ENCODE measurements around the gene OR51L1.
"Not testable (repeated sequence)": the region's sequence is repeated elsewhere in the genome, so short reads cannot be mapped to it uniquely, and the experiment has no call there.

The OR51L1 gene

DNA sequence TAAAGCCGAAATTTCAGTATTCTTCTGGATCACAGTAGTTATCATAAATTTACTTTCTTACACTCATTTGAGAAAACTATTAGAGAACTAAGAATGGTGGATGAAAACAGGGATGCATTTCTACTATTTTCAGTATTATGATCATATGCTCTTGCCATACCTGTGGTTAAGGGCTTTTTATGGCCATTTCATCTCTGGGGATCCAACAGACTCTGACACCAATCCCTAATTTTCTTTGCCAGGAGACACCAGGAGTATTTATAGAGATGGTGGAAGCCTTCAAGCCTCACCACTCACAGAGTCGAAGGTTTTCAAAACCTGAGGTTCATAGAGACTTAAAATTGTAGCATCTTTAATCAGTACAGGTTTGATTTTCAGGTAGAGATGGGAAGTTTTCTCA, at the start of gene OR51L1:
Gene OR51L1, plus strand, starts transcription at position 301 of the 400 bp plus-strand sequence. CDS start 4,132 bp downstream, outside the sequence.
- DNase-seq (ENCODE audit: low spot score): no peak

DNA sequence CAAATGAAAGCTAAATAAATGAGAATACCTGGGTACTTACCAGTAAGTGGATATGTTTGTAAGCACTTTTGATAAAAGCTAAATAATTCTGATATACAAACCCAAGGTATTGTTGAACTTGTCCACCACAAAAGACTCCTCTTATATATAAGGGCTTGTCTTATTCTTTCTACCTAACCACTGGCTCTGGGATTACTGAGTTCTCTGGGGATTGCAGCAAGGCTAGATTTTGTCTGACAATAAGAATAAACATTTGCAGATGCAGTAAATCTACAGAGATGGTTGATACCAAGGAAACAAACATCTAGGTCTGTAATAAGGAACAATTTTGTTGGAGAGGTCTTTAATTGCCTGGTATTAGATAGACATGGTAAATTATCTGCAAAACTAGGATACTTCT, 47.1 kb upstream of the OR51L1 start, which contains the start of gene OR51A4:
Gene OR51A4, minus strand, starts transcription at position 101 of the 400 bp plus-strand sequence. CDS start 505 bp downstream, outside the sequence.
- no peak for DNase-seq (ENCODE audit: low spot score)

GRCh38 chr11:4955613-4956012, 39.0 kb upstream of the OR51L1 start, which contains the start of gene OR51A2:
TSS of gene OR51A2 (minus strand) at chr11:4955713. CDS start at chr11:4955713, 0 bp downstream.
- not testable (repeated sequence) for DNase-seq (ENCODE audit: low spot score)

DNA sequence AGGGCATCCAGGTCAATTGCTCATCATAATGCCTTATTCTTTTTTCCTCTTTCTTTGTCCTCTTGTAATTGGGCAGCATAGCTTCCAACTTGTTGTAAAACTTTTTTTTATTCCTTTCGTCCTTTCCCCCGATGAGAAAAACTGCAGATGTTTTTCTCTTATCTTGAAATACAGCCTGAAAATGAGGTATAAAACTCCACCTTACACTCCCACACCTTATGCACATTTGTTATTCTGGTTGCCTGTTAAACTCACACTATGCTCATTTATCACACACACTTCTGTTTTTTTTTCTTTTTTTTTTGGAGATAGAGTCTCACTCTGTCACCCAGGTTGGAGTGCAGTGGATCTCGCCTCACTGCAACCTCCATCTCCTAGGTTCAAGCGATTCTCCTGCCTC, 37.3 kb upstream of the OR51L1 start:
- no peak for DNase-seq (ENCODE audit: low spot score)

GRCh38 chr11:4960877-4961276, 33.8 kb upstream of the OR51L1 start:
- DNase-seq (ENCODE audit: low spot score): no peak

DNA sequence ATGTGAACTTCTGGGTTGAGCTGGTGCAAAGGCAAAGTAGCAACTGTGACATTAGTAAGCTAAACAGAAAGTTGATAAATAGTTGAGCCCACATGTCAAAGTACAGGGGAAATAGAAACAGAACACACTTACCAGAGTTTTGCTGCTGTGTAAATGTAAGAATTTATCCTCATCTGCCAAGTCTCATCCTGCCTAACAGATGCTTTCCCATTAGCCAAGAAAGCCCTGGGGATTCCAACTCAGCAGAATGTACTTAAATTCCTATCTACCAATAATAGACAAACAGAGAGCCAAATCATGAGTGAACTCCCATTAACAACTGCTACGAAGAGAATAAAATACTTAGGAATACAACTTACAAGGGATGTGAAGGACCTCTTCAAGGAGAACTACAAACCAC, 31.8 kb upstream of the OR51L1 start:
- no peak for DNase-seq (ENCODE audit: low spot score)

- peak; percentile 76 for DNase-seq (ENCODE audit: low spot score)
Observed at GRCh38 chr11:4975436-4975835, 19.2 kb upstream of the OR51L1 start.

GRCh38 chr11:4979036-4979435, 15.6 kb upstream of the OR51L1 start:
- DNase-seq (ENCODE audit: low spot score): no peak

DNA sequence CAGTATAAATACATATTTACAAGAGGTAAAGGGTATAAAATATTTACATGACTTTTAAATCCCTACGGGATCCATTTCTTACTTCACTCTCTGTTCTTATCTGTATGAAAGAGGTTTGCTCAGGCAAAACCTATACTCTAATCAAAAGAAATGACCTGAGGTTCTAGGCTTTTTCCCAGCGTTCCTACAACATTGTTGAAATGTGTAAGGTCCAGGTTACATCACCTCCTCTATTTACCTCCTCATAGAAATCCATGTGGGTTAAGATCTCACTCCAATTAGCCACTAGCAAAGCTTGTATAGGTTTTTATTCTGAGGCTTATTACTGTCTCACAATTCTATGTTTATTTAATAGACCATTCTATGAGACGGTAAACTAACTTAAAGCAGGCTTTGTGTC, 12.0 kb upstream of the OR51L1 start:
- DNase-seq (ENCODE audit: low spot score): no peak

- DNase-seq (ENCODE audit: low spot score): peak; percentile 89
Observed at GRCh38 chr11:4983841-4984240, 10.8 kb upstream of the OR51L1 start.

DNA sequence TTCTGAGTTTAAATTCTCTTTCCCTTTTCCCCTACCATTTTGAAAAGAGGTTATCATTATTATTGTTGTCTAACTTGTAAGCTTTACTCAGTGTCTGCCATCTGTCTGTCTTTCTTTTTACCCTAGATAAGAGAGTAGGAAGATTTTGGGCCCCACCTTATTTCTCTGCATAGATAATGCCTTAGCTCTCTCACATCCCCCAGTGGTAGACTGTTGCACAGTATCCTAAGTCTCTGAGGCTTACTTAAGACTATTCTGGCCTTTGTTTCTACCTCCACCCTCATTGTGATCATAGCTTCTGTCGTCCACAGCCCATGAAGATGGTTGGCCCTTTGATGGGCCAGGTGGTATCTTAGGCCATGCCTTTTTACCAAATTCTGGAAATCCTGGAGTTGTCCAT, 3.6 kb upstream of the OR51L1 start:
- DNase-seq (ENCODE audit: low spot score): no peak

DNA sequence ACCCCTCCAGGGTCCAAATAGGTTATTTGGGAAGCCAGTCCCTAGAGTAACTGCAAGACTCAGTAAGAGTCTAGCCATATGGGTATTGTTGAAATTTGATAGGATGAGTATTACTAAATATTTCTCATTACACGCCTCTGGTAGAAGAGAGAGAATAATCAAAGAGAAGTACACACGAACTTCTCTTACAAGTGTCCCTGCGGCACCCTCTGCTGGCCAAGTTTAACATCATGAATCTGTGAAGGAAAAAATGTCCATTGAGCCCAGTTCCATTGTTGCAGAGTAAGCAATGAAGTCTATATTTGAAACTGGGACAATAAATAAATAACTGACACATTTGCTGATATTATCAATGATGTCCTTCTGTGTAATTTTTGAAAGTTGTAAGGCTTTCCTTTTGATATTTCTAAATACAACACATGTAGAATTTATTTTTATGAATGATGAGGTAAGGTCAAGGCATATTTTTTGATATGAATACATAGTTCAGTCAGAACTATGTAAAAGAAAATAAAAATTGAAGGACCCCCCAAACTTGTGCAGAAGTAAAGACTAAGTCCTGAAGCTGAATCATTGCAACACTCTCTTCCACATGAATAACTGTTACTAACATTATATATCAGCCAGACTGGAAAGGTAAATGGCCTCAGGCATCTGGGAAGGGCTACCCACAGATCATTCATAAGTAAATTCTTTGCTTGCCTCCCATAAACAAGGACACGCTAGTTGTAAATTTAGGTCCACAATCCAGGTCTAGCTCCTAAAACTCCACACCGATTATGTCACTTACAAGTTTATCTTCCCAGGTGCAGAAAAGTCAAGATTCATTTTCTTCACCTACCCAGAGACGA, 10.0 kb downstream of the OR51L1 start:
- peak; percentile 66 for DNase-seq (ENCODE audit: low spot score)

- peak; percentile 6 for DNase-seq (ENCODE audit: low spot score)
Observed at GRCh38 chr11:5007561-5007960, 12.9 kb downstream of the OR51L1 start.

- DNase-seq (ENCODE audit: low spot score): no peak
Observed at GRCh38 chr11:5011254-5011653, 16.6 kb downstream of the OR51L1 start.

GRCh38 chr11:5013012-5013411, 18.4 kb downstream of the OR51L1 start:
- DNase-seq (ENCODE audit: low spot score): no peak

DNA sequence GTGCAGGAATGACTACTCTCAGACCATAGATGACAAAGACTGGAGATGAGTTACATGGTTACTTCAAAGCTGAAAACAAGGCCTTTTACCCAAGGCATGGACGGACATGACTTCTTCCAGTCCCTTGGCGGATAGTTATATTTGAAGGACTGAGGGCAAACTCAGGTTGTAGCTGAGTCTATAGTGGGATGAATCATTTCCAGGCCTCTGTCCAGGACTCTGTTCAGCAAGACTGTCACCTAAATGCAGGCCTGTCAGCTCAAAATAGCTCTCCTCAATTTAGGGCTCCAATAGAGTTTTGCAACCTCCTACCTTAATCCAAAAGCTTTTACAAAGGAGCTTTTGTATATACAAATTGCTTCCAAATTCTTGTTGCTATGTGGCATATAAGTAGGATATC, 27.3 kb downstream of the OR51L1 start:
- DNase-seq (ENCODE audit: low spot score): no peak

DNA sequence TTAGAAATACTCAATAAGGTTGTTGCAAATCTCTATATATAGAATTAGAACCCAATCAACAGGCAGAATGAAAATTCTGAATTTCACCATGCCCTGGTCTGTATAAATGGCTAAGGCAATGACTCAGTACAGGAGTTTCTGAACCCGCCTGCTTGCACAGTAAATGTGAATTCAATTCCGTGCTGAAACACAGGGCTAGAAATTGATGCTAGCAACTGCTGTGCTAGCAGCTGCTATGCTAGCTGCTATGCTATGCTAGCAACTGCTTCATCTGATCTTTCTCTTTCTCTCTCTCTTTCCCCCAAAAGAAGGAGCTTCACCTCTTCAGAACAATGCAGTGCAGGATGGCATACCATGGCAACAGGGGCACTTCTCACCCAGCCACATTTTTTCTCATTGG, 42.0 kb downstream of the OR51L1 start:
- no peak for DNase-seq (ENCODE audit: low spot score)

DNA sequence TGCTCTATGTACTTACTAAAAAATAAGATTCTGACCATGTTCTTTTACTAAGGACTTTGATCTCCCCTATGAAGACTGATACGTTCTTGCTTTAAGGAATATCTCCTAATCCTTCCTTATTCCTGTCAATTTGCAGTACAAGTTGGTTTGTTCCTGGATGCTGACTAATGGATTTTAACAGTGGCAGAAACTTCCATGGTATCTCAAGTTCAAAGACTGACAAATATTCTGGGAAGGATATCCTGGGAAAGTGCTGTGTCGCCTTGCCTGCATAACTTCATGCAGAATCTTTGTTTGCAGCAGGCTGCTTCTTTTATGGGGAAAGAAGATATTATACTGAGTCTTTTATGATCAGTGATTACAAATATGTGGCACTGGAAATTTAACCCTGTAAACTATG, 43.3 kb downstream of the OR51L1 start:
- DNase-seq (ENCODE audit: low spot score): no peak

GRCh38 chr11:5038341-5038740, 43.7 kb downstream of the OR51L1 start:
- DNase-seq (ENCODE audit: low spot score): no peak

DNA sequence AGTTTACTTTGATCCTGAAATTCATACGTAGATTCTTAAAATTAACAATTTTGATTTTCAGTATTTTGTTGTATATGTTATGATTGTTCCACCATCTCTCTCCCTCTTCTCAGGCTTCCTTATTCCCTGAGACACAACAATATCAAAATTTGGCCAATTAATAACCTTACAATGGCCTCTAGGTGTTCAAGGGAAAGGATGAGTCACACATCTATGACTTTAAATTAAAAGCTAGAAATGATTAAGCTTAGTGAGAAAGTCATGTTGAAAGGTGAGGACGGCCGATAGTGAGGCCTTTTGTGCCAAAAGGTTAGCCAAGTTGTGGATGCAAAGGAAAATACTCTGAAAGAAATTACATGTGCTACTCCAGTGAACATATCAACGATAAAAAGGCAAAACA, 46.2 kb downstream of the OR51L1 start:
- peak; percentile 60 for DNase-seq (ENCODE audit: low spot score)

DNA sequence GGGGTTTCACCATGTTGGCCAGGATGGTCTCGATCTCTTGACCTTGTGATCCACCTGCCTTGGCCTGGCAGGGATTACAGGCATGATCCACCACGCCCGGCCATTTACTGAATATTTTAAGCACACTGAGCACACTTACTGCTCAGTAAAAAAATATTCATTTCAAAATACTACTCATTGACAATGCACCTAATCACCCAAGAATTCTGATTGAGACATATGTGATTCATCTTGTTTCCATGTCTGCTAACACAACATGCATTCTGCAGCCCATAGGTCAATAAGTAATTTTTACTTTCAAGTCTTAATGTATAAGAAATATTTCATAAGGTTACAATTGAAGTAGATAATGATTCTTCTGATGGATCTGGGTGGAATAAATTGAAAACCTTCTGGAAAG, 47.4 kb downstream of the OR51L1 start:
- peak; percentile 16 for DNase-seq (ENCODE audit: low spot score)

- DNase-seq (ENCODE audit: low spot score): peak; percentile 27
Observed at GRCh38 chr11:5043380-5043779, 48.7 kb downstream of the OR51L1 start.

- no peak for DNase-seq (ENCODE audit: low spot score)
Observed at GRCh38 chr11:5046226-5046625, 51.6 kb downstream of the OR51L1 start, which contains the start of gene OR52J3. TSS of gene OR52J3 (plus strand) at chr11:5046526. CDS start at chr11:5046526, 0 bp downstream.

All from kidney tubule cell (primary cell).